Liver (tissue), 9 donors: ENCODE measurements around the gene LRRFIP2. TPM values are rescaled to one million over a fixed set of nuclear protein-coding genes. Genes with fewer than 3 reads are reported as not detected.

Source experiments
- DNase-seq: peaks from one replicate; pipeline ENCODE4 v3.0.0-alpha.2; 2017; ENCODE audit warnings: low spot score
- H3K27ac ChIP-seq, 2 donors: one replicate each; pipeline ENCODE4 v1.7.0; 2013; ENCODE audit warnings: inconsistent platforms in 2 of 2, low read length in 2 of 2, control low read depth in 1 of 2, low read depth in 1 of 2, mild to moderate bottlenecking in 1 of 2
- H3K27me3 ChIP-seq, 4 donors: one replicate each; pipeline versions ENCODE4 v1.6.1 to v1.7.0; 2013; ENCODE audit warnings: low read length in 3 of 4, inconsistent platforms in 1 of 4, mild to moderate bottlenecking in 1 of 4, moderate library complexity in 1 of 4; ENCODE audit not compliant: control insufficient read depth in 4 of 4, insufficient read depth in 4 of 4
- H3K36me3 ChIP-seq, 4 donors: one replicate each; pipeline versions ENCODE4 v1.6.1 to v1.7.0; 2013; ENCODE audit warnings: low read length in 3 of 4, mild to moderate bottlenecking in 3 of 4, low read depth in 1 of 4, moderate library complexity in 1 of 4; ENCODE audit not compliant: control insufficient read depth in 4 of 4, insufficient read depth in 3 of 4
- H3K4me1 ChIP-seq, 4 donors: one replicate each; pipeline versions ENCODE4 v1.6.1 to v1.7.0; 2013; ENCODE audit warnings: low read length in 3 of 4, mild to moderate bottlenecking in 3 of 4, moderate library complexity in 1 of 4; ENCODE audit not compliant: control insufficient read depth in 4 of 4, insufficient read depth in 4 of 4
- H3K4me3 ChIP-seq, 3 donors: one replicate each; pipeline versions ENCODE4 v1.6.1 to v1.7.0; 2013; ENCODE audit warnings: low read length in 3 of 3, control low read depth in 1 of 3, low read depth in 1 of 3, mild to moderate bottlenecking in 1 of 3
- H3K9ac ChIP-seq, 2 donors: one replicate each; pipeline ENCODE4 v1.7.0; 2013; ENCODE audit warnings: low read length in 2 of 2, mild to moderate bottlenecking in 2 of 2, moderate library complexity in 2 of 2, control low read depth in 1 of 2, low read depth in 1 of 2
- H3K9me3 ChIP-seq, 4 donors: one replicate each; pipeline versions ENCODE4 v1.6.1 to v1.7.0; 2013; ENCODE audit warnings: low read length in 3 of 4; ENCODE audit not compliant: control insufficient read depth in 4 of 4
- ATF3 ChIP-seq: IDR thresholded peaks from 2 replicates; pipeline ENCODE4 v1.6.1; 2016; ENCODE audit warnings: antibody characterized with exemption
- CTCF ChIP-seq: fragments of 150-350 bp; IDR thresholded peaks from 2 replicates; pipeline ENCODE4 v1.5.1; 2017; ENCODE audit warnings: improper control_type of control experiment, low read depth, low read length; ENCODE audit not compliant: missing input control
- EGR1 ChIP-seq, 2 donors: IDR thresholded peaks; 2 replicates each; pipeline ENCODE4 v1.6.1; 2016 to 2018; ENCODE audit warnings: antibody characterized with exemption in 2 of 2, low read depth in 2 of 2
- FOXA1 ChIP-seq: IDR thresholded peaks from 2 replicates; pipeline ENCODE4 v1.6.1; 2016; ENCODE audit warnings: antibody characterized with exemption
- FOXA2 ChIP-seq: IDR thresholded peaks from 2 replicates; pipeline ENCODE4 v1.6.1; 2016; ENCODE audit warnings: antibody characterized with exemption
- GABPA ChIP-seq, 2 donors: IDR thresholded peaks in 1 of 2; conservative IDR thresholded peaks in 1 of 2; 2 replicates each; pipeline ENCODE4 v1.6.1; 2016; ENCODE audit warnings: antibody characterized with exemption in 2 of 2, mild to moderate bottlenecking in 1 of 2, moderate library complexity in 1 of 2
- HNF4A ChIP-seq, 2 donors: conservative IDR thresholded peaks; 2 replicates each; pipeline ENCODE4 v1.6.1; 2016; ENCODE audit warnings: antibody characterized with exemption in 2 of 2, mild to moderate bottlenecking in 2 of 2
- HNF4G ChIP-seq: IDR thresholded peaks from 2 replicates; pipeline ENCODE4 v1.6.1; 2016; ENCODE audit warnings: antibody characterized with exemption
- JUND ChIP-seq, 2 donors: IDR thresholded peaks; 2 replicates each; pipeline ENCODE4 v1.6.1; 2016; ENCODE audit warnings: antibody characterized with exemption in 2 of 2
- MAX ChIP-seq: IDR thresholded peaks from 2 replicates; pipeline ENCODE4 v1.6.1; 2016; ENCODE audit warnings: antibody characterized with exemption
- NR2F2 ChIP-seq: IDR thresholded peaks from 2 replicates; pipeline ENCODE4 v1.6.1; 2016; ENCODE audit warnings: antibody characterized with exemption
- RAD21 ChIP-seq, 2 donors: IDR thresholded peaks; 2 replicates each; pipeline ENCODE4 v1.6.1; 2016; ENCODE audit warnings: antibody characterized with exemption in 2 of 2, mild to moderate bottlenecking in 2 of 2
- REST ChIP-seq: IDR thresholded peaks from 2 replicates; pipeline ENCODE4 v1.6.1; 2016; ENCODE audit warnings: antibody characterized with exemption, mild to moderate bottlenecking
- RXRA ChIP-seq, 2 donors: IDR thresholded peaks; 2 replicates each; pipeline ENCODE4 v1.6.1; 2017 to 2018; ENCODE audit warnings: antibody characterized with exemption in 2 of 2, mild to moderate bottlenecking in 1 of 2
- SP1 ChIP-seq: IDR thresholded peaks from 2 replicates; pipeline ENCODE4 v1.6.1; 2018; ENCODE audit warnings: antibody characterized with exemption, mild to moderate bottlenecking
- TAF1 ChIP-seq: conservative IDR thresholded peaks from 2 replicates; pipeline ENCODE4 v1.6.1; 2016; ENCODE audit warnings: antibody characterized with exemption, mild to moderate bottlenecking
- YY1 ChIP-seq: IDR thresholded peaks from 2 replicates; pipeline ENCODE4 v1.6.1; 2016; ENCODE audit warnings: antibody characterized with exemption, mild to moderate bottlenecking
- ZBTB33 ChIP-seq: IDR thresholded peaks from 2 replicates; pipeline ENCODE4 v1.6.1; 2016; ENCODE audit warnings: antibody characterized with exemption
- WGBS: extraction: QIAGEN DNeasy Blood & Tissue Kit; methylation state at CpG from one replicate; pipeline ENCODE4 v1.1.7; 2013; 5-methylcytosine and 5-hydroxymethylcytosine counted together
- polyA plus RNA-seq, 2 donors: library from polyadenylated mRNA; stranded (reverse) in 1 of 2; unstranded in 1 of 2; fragments of 200-250 nt in 1 of 2; fragments of >200 nt in 1 of 2; fragmentation: Nextera tagmentation in 1 of 2; extraction: Ambion mirVana in 1 of 2; gene quantifications; one replicate each; pipeline versions ENCODE4 v1.2.1 to v1.2.3, GENCODE V29; 2013 to 2015
- total RNA-seq, 2 donors: library from RNA; depleted of rRNA; stranded (reverse); fragments of >200 nt; gene quantifications; one replicate each; pipeline ENCODE4 v1.2.3, GENCODE V29; 2014
- donor health status: healthy.
- donor health status: healthy.
- donor health status: healthy.
- donor health status: healthy.
- donor health status: healthy.

Gene LRRFIP2
- total and polyA plus RNA-seq, 4 donors = 22.6 to 56.9 (median 39.8) TPM

GRCh38 chr3:37115446-37115845, 58.9 kb downstream of the LRRFIP2 start:
- Histone ChIP-seq H3K27ac (no peak overlapping the region), H3K4me1 (peaks cover 2 to 10% (median 5%) of the 10 kb centered on the region in 4 donors), H3K4me3 (no peak overlapping the region), H3K9me3 (no peaks in the 10 kb centered on the region), H3K9ac (no peak overlapping the region), H3K36me3 (no peaks in the 10 kb centered on the region), H3K27me3 (no peaks in the 10 kb centered on the region)
- TF ChIP-seq NR2F2 = no peak
- TF ChIP-seq ZBTB33 = no peak
- no peak for TF ChIP-seq CTCF
- no peak for TF ChIP-seq SP1
- no peak for TF ChIP-seq RAD21 (IDR thresholded peaks at IDR 0.05)
- no peak for TF ChIP-seq RXRA (IDR thresholded peaks at IDR 0.05)
- no peak for TF ChIP-seq HNF4A (conservative IDR thresholded peaks at IDR 0.05)
- no peak for TF ChIP-seq MAX
- no peak for TF ChIP-seq ATF3
- TF ChIP-seq FOXA2 = no peak
- TF ChIP-seq HNF4G = no peak
- no peak for TF ChIP-seq JUND (IDR thresholded peaks at IDR 0.05)
- no peak for TF ChIP-seq GABPA (IDR thresholded peaks at IDR 0.05 in 1 of 2, conservative IDR thresholded peaks at IDR 0.05 in 1 of 2)
- no peak for TF ChIP-seq TAF1
- no peak for TF ChIP-seq YY1
- no peak for TF ChIP-seq REST
- TF ChIP-seq FOXA1 = no peak
- no peak for TF ChIP-seq EGR1 (IDR thresholded peaks at IDR 0.05; ENCODE audit: low read depth in 2 of 2)
- DNase-seq = no peak
- 52% methylated on average over 2 of the region's 2 CpGs for WGBS
